DND-41 (cell line): Measurements from ENCODE around the gene HDAC4.

Source experiments
- CTCF ChIP-seq: IDR thresholded peaks from 2 replicates; pipeline ENCODE4 v1.5.1; 2012; ENCODE audit warnings: borderline replicate concordance, low read length, moderate library complexity, mild to moderate bottlenecking; ENCODE audit not compliant: poor library complexity, severe bottlenecking; ENCODE audit errors: extremely low read depth
- EZH2 ChIP-seq: IDR thresholded peaks from 3 replicates; pipeline ENCODE4 v1.6.1; 2012; ENCODE audit warnings: borderline replicate concordance, low read depth, mild to moderate bottlenecking, moderate library complexity, low read length, inconsistent platforms; ENCODE audit not compliant: severe bottlenecking

- TF ChIP-seq CTCF (no peak), EZH2 (no peak)
Measured at GRCh38 chr2:239131521-239131920, 269.3 kb downstream of the HDAC4 start.
